ENCODE data around the gene OR51G2. TPM values are rescaled to one million over a fixed set of nuclear protein-coding genes. Genes with fewer than 3 reads are reported as not detected.

OR51G2 gene
- total and polyA plus RNA-seq, 7 donors: not detected

DNA sequence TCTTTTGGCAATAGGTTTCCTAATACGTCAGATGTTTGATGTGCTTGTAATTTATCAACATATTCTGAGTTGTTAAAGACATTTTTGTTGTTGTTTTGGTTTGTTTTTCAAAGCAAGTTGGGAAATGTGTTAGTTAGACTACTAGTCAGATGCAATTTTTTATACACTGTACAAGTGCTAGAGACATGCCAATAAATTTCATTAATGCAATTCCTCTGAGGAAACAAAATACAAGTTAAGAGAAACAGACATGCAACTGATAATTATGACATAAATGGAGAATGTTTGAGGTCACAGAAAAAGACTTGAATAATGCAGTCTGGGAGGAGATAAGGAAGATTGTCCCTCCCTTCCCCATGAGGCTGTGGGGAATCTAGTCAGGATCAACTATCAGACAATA, 31.6 kb downstream of the OR51G2 start:
- Histone ChIP-seq H3K27ac (no peak overlapping the region), H3K4me1 (no peaks in the 10 kb centered on the region), H3K36me3 (no peaks in the 10 kb centered on the region), H3K27me3 (no peaks in the 10 kb centered on the region), H3K4me3 (no peak overlapping the region), H3K9me3 (no peaks in the 10 kb centered on the region)
- 0 to 1% methylated on average over 1 of the region's 1 CpG for WGBS, 2 donors
- TF ChIP-seq, protein P1, sequence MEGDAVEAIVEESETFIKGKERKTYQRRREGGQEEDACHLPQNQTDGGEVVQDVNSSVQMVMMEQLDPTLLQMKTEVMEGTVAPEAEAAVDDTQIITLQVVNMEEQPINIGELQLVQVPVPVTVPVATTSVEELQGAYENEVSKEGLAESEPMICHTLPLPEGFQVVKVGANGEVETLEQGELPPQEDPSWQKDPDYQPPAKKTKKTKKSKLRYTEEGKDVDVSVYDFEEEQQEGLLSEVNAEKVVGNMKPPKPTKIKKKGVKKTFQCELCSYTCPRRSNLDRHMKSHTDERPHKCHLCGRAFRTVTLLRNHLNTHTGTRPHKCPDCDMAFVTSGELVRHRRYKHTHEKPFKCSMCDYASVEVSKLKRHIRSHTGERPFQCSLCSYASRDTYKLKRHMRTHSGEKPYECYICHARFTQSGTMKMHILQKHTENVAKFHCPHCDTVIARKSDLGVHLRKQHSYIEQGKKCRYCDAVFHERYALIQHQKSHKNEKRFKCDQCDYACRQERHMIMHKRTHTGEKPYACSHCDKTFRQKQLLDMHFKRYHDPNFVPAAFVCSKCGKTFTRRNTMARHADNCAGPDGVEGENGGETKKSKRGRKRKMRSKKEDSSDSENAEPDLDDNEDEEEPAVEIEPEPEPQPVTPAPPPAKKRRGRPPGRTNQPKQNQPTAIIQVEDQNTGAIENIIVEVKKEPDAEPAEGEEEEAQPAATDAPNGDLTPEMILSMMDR (IDR thresholded peaks at IDR 0.05): no peak
- TF ChIP-seq POLR2A (IDR thresholded peaks at IDR 0.05) (no peak), EP300 (IDR thresholded peaks at IDR 0.05) (no peak), POLR2AphosphoS5 (IDR thresholded peaks at IDR 0.05) (no peak)
- intact Hi-C loops (cut with DNase I): no loop called here
- DNase-seq: no peak

DNA sequence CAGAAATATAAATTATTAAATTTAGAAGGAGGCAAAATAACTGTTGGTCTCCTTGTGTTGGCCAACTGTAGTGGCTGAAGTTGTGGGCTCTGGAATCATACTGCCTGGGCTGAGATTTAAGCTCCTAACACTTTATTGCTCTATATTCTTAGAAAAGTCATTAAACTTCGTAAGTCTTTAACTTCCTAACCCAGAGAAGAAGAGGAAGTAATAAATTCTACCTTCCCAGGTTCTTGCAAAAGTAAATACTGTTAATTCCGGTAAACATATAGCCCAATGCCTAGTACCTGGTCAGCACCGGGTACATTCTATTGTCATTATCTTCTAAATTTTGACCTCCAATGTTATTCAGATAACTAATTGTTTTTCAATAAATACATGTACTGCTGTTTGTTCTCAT, 33.0 kb downstream of the OR51G2 start:
- TF ChIP-seq POLR2A (IDR thresholded peaks at IDR 0.05) (no peak), POLR2AphosphoS5 (IDR thresholded peaks at IDR 0.05) (no peak), EP300 (IDR thresholded peaks at IDR 0.05) (no peak)
- TF ChIP-seq, protein P1 (IDR thresholded peaks at IDR 0.05): no peak
- 6 to 21% methylated on average over 3 of the region's 3 CpGs for WGBS, 2 donors

DNA sequence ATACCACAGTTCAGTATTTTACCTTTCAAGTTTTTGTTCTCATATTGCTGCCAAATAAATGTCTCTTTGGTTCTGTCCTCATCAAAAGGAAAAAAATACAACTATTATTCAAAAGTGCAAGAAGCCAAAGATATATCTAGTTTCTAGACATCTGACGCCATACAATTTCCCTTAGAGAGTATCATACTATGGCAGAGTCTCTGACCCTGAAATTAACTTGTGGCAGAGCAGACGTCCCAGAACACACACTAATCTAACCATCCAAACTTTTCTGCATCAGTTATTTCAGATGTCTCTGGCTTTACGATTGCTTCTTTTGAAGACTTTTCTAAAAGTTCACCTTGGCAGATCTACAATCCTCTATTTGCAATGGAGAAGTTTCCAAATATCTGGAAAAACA, 34.8 kb downstream of the OR51G2 start:
- 82 to 86% methylated on average over 3 of the region's 3 CpGs for WGBS, 2 donors
- intact Hi-C loops (cut with DNase I): no loop called here

More for the DNA sequence above, 33.0 kb downstream of the OR51G2 start:
- intact Hi-C loops (cut with DNase I): no loop called here
- no peak for DNase-seq
- Histone ChIP-seq H3K27me3 (no peaks in the 10 kb centered on the region), H3K4me3 (no peak overlapping the region), H3K36me3 (no peaks in the 10 kb centered on the region), H3K9me3 (no peaks in the 10 kb centered on the region), H3K4me1 (no peaks in the 10 kb centered on the region), H3K27ac (no peak overlapping the region)

DNA sequence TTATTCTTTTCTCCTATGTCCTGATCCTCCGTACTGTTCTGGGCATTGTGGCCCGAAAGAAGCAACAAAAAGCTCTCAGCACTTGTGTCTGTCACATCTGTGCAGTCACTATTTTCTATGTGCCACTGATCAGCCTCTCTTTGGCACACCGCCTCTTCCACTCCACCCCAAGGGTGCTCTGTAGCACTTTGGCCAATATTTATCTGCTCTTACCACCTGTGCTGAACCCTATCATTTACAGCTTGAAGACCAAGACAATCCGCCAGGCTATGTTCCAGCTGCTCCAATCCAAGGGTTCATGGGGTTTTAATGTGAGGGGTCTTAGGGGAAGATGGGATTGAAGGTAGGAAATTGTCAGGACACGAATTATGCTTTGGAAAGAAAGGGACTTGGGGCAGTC, 36.6 kb downstream of the OR51G2 start:
- DNase-seq: no peak
- Histone ChIP-seq H3K27ac (no peak overlapping the region), H3K9me3 (no peaks in the 10 kb centered on the region), H3K36me3 (no peaks in the 10 kb centered on the region), H3K4me3 (no peak overlapping the region), H3K27me3 (no peaks in the 10 kb centered on the region), H3K4me1 (no peaks in the 10 kb centered on the region)
- 87 to 90% methylated on average over 5 of the region's 5 CpGs for WGBS, 2 donors
- TF ChIP-seq, protein P1 (IDR thresholded peaks at IDR 0.05): no peak
- TF ChIP-seq EP300 (IDR thresholded peaks at IDR 0.05): no peak
- no peak for TF ChIP-seq POLR2AphosphoS5 (IDR thresholded peaks at IDR 0.05)
- no peak for TF ChIP-seq POLR2A (IDR thresholded peaks at IDR 0.05)
- intact Hi-C loops (cut with DNase I): no loop called here

More for the DNA sequence above, 34.8 kb downstream of the OR51G2 start:
- Histone ChIP-seq H3K36me3 (no peaks in the 10 kb centered on the region), H3K27ac (no peak overlapping the region), H3K4me3 (no peak overlapping the region), H3K9me3 (no peaks in the 10 kb centered on the region), H3K4me1 (no peaks in the 10 kb centered on the region), H3K27me3 (no peaks in the 10 kb centered on the region)
- TF ChIP-seq EP300 (IDR thresholded peaks at IDR 0.05) (no peak), POLR2A (IDR thresholded peaks at IDR 0.05) (no peak), POLR2AphosphoS5 (IDR thresholded peaks at IDR 0.05) (no peak)
- TF ChIP-seq, protein P1 (IDR thresholded peaks at IDR 0.05): no peak
- DNase-seq: no peak

DNA sequence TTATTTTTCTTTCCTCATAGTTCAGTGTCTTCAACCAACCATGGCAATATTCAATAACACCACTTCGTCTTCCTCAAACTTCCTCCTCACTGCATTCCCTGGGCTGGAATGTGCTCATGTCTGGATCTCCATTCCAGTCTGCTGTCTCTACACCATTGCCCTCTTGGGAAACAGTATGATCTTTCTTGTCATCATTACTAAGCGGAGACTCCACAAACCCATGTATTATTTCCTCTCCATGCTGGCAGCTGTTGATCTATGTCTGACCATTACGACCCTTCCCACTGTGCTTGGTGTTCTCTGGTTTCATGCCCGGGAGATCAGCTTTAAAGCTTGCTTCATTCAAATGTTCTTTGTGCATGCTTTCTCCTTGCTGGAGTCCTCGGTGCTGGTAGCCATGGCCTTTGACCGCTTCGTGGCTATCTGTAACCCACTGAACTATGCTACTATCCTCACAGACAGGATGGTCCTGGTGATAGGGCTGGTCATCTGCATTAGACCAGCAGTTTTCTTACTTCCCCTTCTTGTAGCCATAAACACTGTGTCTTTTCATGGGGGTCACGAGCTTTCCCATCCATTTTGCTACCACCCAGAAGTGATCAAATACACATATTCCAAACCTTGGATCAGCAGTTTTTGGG, 37.2 kb downstream of the OR51G2 start, which contains the start of gene OR51T1:
OR51T1 (plus strand) TSS at position 41 of the 641 bp plus-strand sequence; CDS start at position 41, 0 bp downstream.
- WGBS, 2 donors: 88 to 91% methylated on average over 8 of the region's 8 CpGs
- no peaks in the 10 kb centered on the region for H3K9me3 ChIP-seq
- H3K27ac ChIP-seq: no peak within 1 kb of the TSS
- no peak within 1 kb of the TSS for H3K4me3 ChIP-seq
- H3K27me3 ChIP-seq: no peaks in the 10 kb centered on the region
- TF ChIP-seq, protein P1 (IDR thresholded peaks at IDR 0.05): no peak
- no peak for TF ChIP-seq POLR2A (IDR thresholded peaks at IDR 0.05)
- TF ChIP-seq POLR2AphosphoS5 (IDR thresholded peaks at IDR 0.05): no peak
- no peak for TF ChIP-seq EP300 (IDR thresholded peaks at IDR 0.05)
- no peak for DNase-seq
- H3K4me1 ChIP-seq: no peaks in the 10 kb centered on the region
- intact Hi-C loops (cut with DNase I): no loop called here
- H3K36me3 ChIP-seq: no peaks in the 10 kb centered on the region

All from sigmoid colon (tissue), 7 donors.